ENCODE measurements around the gene GNB1. TPM values are rescaled to one million over a fixed set of nuclear protein-coding genes. Genes with fewer than 3 reads are reported as not detected.

Gene GNB1
- total RNA-seq, 4 donors from 2014 or later: 154 to 200 (median 174) TPM

GRCh38 chr1:1773874-1774273, 117.0 kb downstream of the GNB1 start:
- no peak for DNase-seq
- Histone ChIP-seq H3K27ac (no peak overlapping the region), H3K9me3 (no peaks in the 10 kb centered on the region), H3K4me3 (replicated peaks in 1 of 3) (no peak overlapping the region), H3K4me1 (peaks cover 27 to 37% of the 10 kb centered on the region in 2 donors), H3K27me3 (no peaks in the 10 kb centered on the region), H3K36me3 (peaks cover 5 to 8% of the 10 kb centered on the region in 2 donors)
- intact Hi-C loops (cut with DNase I): no loop called here
- no peak for TF ChIP-seq CTCF (IDR thresholded peaks at IDR 0.05)
- no peak for TF ChIP-seq POLR2A (IDR thresholded peaks at IDR 0.05)
- WGBS, 2 donors: 97 to 99% methylated on average over 4 of the region's 4 CpGs

GRCh38 chr1:1771096-1771495, 119.8 kb downstream of the GNB1 start:
- Histone ChIP-seq H3K9me3 (no peaks in the 10 kb centered on the region), H3K36me3 (peaks cover 5 to 8% of the 10 kb centered on the region in 2 donors), H3K27me3 (no peaks in the 10 kb centered on the region), H3K4me1 (peaks cover 10 to 23% of the 10 kb centered on the region in 2 donors), H3K27ac (no peak overlapping the region), H3K4me3 (replicated peaks in 1 of 3) (no peak overlapping the region)
- WGBS, 2 donors: 97 to 98% methylated on average over 3 of the region's 3 CpGs
- DNase-seq: no peak
- no peak for TF ChIP-seq CTCF (IDR thresholded peaks at IDR 0.05)
- intact Hi-C loops (cut with DNase I): no loop called here

GRCh38 chr1:1770102-1770501, 120.8 kb downstream of the GNB1 start:
- 94 to 97% methylated on average over 3 of the region's 3 CpGs for WGBS, 2 donors
- Histone ChIP-seq H3K27me3 (no peaks in the 10 kb centered on the region), H3K4me1 (peaks cover under 1 to 13% of the 10 kb centered on the region in 2 donors), H3K36me3 (peaks cover 5 to 8% of the 10 kb centered on the region in 2 donors), H3K27ac (no peak overlapping the region), H3K4me3 (replicated peaks in 1 of 3) (no peak overlapping the region), H3K9me3 (no peaks in the 10 kb centered on the region)
- DNase-seq: no peak
- intact Hi-C loops (cut with DNase I): no loop called here
- TF ChIP-seq POLR2A (IDR thresholded peaks at IDR 0.05) (no peak), CTCF (IDR thresholded peaks at IDR 0.05) (no peak)

GRCh38 chr1:1768249-1768992, 122.5 kb downstream of the GNB1 start:
- DNase-seq: no peak
- Histone ChIP-seq H3K4me1 (peaks cover 12 to 13% of the 10 kb centered on the region in 2 donors), H3K27ac (no peak overlapping the region), H3K9me3 (no peaks in the 10 kb centered on the region), H3K36me3 (peaks cover 5 to 8% of the 10 kb centered on the region in 2 donors), H3K27me3 (no peaks in the 10 kb centered on the region), H3K4me3 (replicated peaks in 1 of 3) (no peak overlapping the region)
- no peak for TF ChIP-seq CTCF (IDR thresholded peaks at IDR 0.05)
- no peak for TF ChIP-seq POLR2A (IDR thresholded peaks at IDR 0.05)
- intact Hi-C loops (cut with DNase I): no loop called here
- 95 to 97% methylated on average over 7 of the region's 7 CpGs for WGBS, 2 donors

GRCh38 chr1:1764876-1765470, 125.9 kb downstream of the GNB1 start:
- peaks cover 13 to 16% of the 10 kb centered on the region in 2 donors for H3K36me3 ChIP-seq
- no peaks in the 10 kb centered on the region for H3K27me3 ChIP-seq
- WGBS, 2 donors: 92 to 94% methylated on average over 22 to 23 of the region's 23 CpGs
- peak in 1 of 2 donors; percentile 29 for DNase-seq
- H3K4me1 ChIP-seq: peaks cover 12 to 18% of the 10 kb centered on the region in 2 donors
- peak overlapping the region; percentile 24 to 41 (median 34) for H3K27ac ChIP-seq
- no peaks in the 10 kb centered on the region for H3K9me3 ChIP-seq
- H3K4me3 ChIP-seq (replicated peaks in 1 of 3): no peak overlapping the region
- intact Hi-C loops (cut with DNase I): no loop called here
- no peak for TF ChIP-seq POLR2A (IDR thresholded peaks at IDR 0.05)
- no peak for TF ChIP-seq CTCF (IDR thresholded peaks at IDR 0.05)
